ENCODE data around the gene CBX5. TPM values are rescaled to one million over a fixed set of nuclear protein-coding genes. Genes with fewer than 3 reads are reported as not detected.

The CBX5 gene
- total RNA-seq, 1 donor from 2014 or later, result 173 TPM

DNA sequence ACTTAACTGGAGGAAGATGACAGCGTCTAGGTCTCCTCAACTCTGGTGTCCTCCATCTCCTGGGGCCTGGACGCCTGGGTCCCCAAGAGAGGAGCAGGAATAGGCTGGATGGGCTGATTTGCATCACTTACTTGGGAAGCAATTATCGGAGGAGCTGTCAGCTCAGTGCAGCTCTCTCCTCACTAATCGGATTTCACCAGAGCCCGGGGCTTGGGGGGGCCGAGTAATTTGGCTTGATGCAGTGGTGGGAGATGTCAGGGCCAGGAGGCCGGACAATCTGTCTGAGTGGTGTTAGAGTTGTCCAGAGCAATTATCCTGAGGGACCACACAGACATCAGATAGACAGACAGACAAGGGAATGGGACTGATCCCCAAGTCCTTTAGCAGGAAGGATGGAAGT lies 86.5 kb downstream of the CBX5 start:
- Mint-ChIP-seq H3K36me3 (ENCODE audit: low read depth, unreplicated experiment) (no peaks in the 10 kb centered on the region), H3K27me3 (ENCODE audit: unreplicated experiment) (peaks cover 25% of the 10 kb centered on the region), H3K27ac (ENCODE audit: unreplicated experiment) (no peak overlapping the region), H3K9me3 (ENCODE audit: unreplicated experiment) (no peaks in the 10 kb centered on the region), H3K4me3 (ENCODE audit: unreplicated experiment) (no peak overlapping the region), H3K4me1 (ENCODE audit: unreplicated experiment) (peaks cover 16% of the 10 kb centered on the region)
- TF ChIP-seq, protein P1, sequence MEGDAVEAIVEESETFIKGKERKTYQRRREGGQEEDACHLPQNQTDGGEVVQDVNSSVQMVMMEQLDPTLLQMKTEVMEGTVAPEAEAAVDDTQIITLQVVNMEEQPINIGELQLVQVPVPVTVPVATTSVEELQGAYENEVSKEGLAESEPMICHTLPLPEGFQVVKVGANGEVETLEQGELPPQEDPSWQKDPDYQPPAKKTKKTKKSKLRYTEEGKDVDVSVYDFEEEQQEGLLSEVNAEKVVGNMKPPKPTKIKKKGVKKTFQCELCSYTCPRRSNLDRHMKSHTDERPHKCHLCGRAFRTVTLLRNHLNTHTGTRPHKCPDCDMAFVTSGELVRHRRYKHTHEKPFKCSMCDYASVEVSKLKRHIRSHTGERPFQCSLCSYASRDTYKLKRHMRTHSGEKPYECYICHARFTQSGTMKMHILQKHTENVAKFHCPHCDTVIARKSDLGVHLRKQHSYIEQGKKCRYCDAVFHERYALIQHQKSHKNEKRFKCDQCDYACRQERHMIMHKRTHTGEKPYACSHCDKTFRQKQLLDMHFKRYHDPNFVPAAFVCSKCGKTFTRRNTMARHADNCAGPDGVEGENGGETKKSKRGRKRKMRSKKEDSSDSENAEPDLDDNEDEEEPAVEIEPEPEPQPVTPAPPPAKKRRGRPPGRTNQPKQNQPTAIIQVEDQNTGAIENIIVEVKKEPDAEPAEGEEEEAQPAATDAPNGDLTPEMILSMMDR (IDR thresholded peaks at IDR 0.05; ENCODE audit: unreplicated experiment), result no peak
- DNase-seq (ENCODE audit: low spot score), result no peak

DNA sequence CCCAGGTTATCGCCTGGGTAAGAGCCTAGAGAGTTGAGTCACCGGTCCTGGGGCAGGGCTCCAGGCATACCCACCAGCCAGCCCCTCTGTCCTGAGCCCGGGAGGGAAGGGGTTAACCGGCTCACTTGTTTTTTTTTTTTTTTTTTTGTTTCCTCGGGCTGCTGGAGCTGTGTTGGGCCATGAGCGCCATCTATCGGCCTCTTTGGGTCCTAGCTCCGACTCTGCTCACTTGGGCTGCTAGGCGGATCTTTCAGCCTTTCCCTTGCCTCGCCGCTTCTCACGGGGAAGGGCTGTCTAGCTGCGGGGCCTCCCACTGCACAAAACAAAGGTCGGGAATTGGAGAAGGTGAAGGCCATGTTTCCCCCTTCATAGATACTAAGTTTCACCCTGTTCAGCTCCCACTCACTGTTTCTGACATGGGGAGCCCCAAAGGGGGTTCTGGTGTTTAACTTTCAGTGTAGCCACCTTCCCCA lies 88.3 kb downstream of the CBX5 start:
- Mint-ChIP-seq H3K27me3 (ENCODE audit: unreplicated experiment) (peaks cover 21% of the 10 kb centered on the region), H3K9me3 (ENCODE audit: unreplicated experiment) (no peaks in the 10 kb centered on the region), H3K4me3 (ENCODE audit: unreplicated experiment) (no peak overlapping the region), H3K4me1 (ENCODE audit: unreplicated experiment) (peaks cover 4% of the 10 kb centered on the region), H3K27ac (ENCODE audit: unreplicated experiment) (no peak overlapping the region), H3K36me3 (ENCODE audit: low read depth, unreplicated experiment) (no peaks in the 10 kb centered on the region)
- TF ChIP-seq, protein P1 (IDR thresholded peaks at IDR 0.05; ENCODE audit: unreplicated experiment), result peak; percentile 77
- peak; percentile 85 for DNase-seq (ENCODE audit: low spot score)

DNA sequence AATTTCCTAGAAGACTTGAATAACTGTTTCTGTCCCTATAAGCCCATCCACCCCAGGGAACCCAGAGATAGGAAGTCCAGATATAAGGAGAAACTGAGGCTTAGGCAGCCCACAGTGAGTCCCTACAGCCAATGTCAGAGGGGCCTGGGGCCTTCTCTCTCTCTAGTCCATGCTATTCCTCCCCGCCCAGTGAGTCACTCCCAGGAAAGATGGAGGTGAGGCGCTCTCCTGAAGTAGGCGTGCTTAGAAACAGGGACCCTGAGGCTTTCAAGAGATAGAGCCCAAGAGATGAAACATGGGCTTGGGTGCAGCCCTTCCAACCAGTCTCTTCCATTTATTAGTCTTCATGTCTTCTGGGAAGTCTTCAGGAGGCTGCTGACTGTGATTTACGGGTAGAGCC lies 88.8 kb downstream of the CBX5 start:
- DNase-seq (ENCODE audit: low spot score), result no peak

DNA sequence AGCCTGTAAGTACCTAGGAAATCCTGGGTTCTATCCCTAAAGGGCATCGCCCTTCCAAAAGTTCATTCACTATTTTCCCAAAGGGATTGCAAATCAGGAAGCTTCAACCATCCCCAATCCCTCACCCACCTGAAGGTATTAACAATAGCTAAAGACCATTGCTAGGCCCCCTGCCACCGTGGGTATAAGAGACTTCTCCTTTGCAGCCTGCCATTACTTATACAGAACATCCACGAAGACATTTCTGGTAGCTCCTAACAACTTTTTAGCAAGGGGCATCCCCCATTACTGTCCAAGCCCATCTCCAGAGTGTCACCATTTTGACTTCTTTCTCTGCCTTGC lies 90.8 kb downstream of the CBX5 start:
- Mint-ChIP-seq H3K36me3 (ENCODE audit: low read depth, unreplicated experiment) (no peaks in the 10 kb centered on the region), H3K9me3 (ENCODE audit: unreplicated experiment) (no peaks in the 10 kb centered on the region), H3K27ac (ENCODE audit: unreplicated experiment) (peak overlapping the region; percentile 64), H3K4me1 (ENCODE audit: unreplicated experiment) (no peaks in the 10 kb centered on the region), H3K27me3 (ENCODE audit: unreplicated experiment) (peaks cover 12% of the 10 kb centered on the region), H3K4me3 (ENCODE audit: unreplicated experiment) (peak overlapping the region; percentile 88)
- DNase-seq (ENCODE audit: low spot score), result no peak
- TF ChIP-seq, protein P1 (IDR thresholded peaks at IDR 0.05; ENCODE audit: unreplicated experiment), result no peak

More for the DNA sequence above, 88.8 kb downstream of the CBX5 start:
- H3K27me3 Mint-ChIP-seq (ENCODE audit: unreplicated experiment), result peaks cover 21% of the 10 kb centered on the region
- H3K27ac Mint-ChIP-seq (ENCODE audit: unreplicated experiment), result no peak overlapping the region
- H3K36me3 Mint-ChIP-seq (ENCODE audit: low read depth, unreplicated experiment), result no peaks in the 10 kb centered on the region
- TF ChIP-seq, protein P1 (IDR thresholded peaks at IDR 0.05; ENCODE audit: unreplicated experiment), result no peak
- no peaks in the 10 kb centered on the region for H3K4me1 Mint-ChIP-seq (ENCODE audit: unreplicated experiment)
- H3K9me3 Mint-ChIP-seq (ENCODE audit: unreplicated experiment), result no peaks in the 10 kb centered on the region
- no peak overlapping the region for H3K4me3 Mint-ChIP-seq (ENCODE audit: unreplicated experiment)

GRCh38 chr12:54187075-54187474 lies 92.8 kb downstream of the CBX5 start:
- no peaks in the 10 kb centered on the region for H3K9me3 Mint-ChIP-seq (ENCODE audit: unreplicated experiment)
- TF ChIP-seq, protein P1 (IDR thresholded peaks at IDR 0.05; ENCODE audit: unreplicated experiment), result no peak
- peak overlapping the region; percentile 56 for H3K4me3 Mint-ChIP-seq (ENCODE audit: unreplicated experiment)
- peaks cover 5% of the 10 kb centered on the region for H3K27me3 Mint-ChIP-seq (ENCODE audit: unreplicated experiment)
- H3K36me3 Mint-ChIP-seq (ENCODE audit: low read depth, unreplicated experiment), result no peaks in the 10 kb centered on the region
- no peaks in the 10 kb centered on the region for H3K4me1 Mint-ChIP-seq (ENCODE audit: unreplicated experiment)
- H3K27ac Mint-ChIP-seq (ENCODE audit: unreplicated experiment), result no peak overlapping the region
- DNase-seq (ENCODE audit: low spot score), result no peak

Data from endothelial cell (in vitro differentiated cells).